K562 (cell line): ENCODE data around the gene LMNA. TPM values are rescaled to one million over a fixed set of nuclear protein-coding genes. Genes with fewer than 3 reads are reported as not detected.

Source experiments
- ATAC-seq: fragments of 200-7000 bp; cut with Tn5 transposase; 3 replicates; pipeline ENCODE4 v1.9.1; 2020; ENCODE audit warnings: moderate library complexity
- BruUV-seq: library from RNA; stranded (reverse); fragments of 400-500 nt; replicated peaks from 2 replicates; lab custom pipeline; 2021; lab: Mats Ljungman, UMichigan
- CTCF ChIA-PET: fragments of 300-600 bp; formaldehyde crosslinking; extraction: SDS; loops from one replicate; lab custom pipeline; 2021; ENCODE audit warnings: low intra/inter-chr PET ratio; lab: Yijun Ruan, JAX
- POLR2A ChIA-PET: fragments of 300-600, 350-650 bp; sonication (Branson Sonifier 250); formaldehyde crosslinking; extraction: SDS; loops from one replicate; lab custom pipeline; 2021; ENCODE audit warnings: antibody characterized with exemption, inconsistent platforms; lab: Yijun Ruan, JAX
- DNase-seq, 4 experiments: peaks; one replicate each; pipeline versions ENCODE4 v3.0.0 to v3.0.0-alpha.2; 2011 to 2018; ENCODE audit warnings: low spot score in 3 of 4, mixed read lengths in 3 of 4; ENCODE audit errors: extremely low read depth in 1 of 4
- FAIRE-seq: peaks from 2 replicates; lab custom pipeline; 2011; peaks lifted over from hg19 to GRCh38; lab: Jason Lieb, UNC
- H2AFZ ChIP-seq: 2 replicates; pipeline ENCODE4 v1.6.0; 2011; ENCODE audit warnings: low read depth, low read length, control low read depth, inconsistent platforms
- H3K27ac ChIP-seq: fragments of 200-600 bp; 3 replicates; pipeline ENCODE4 v1.8.0; 2011; ENCODE audit warnings: low read depth, mild to moderate bottlenecking, control low read depth, inconsistent platforms, low read length, moderate library complexity, mixed read lengths; ENCODE audit errors: extremely low read depth
- H3K27me3 ChIP-seq, 2 experiments: fragments of 300-600 bp in 1 of 2; 2 replicates in 1 of 2; 3 replicates in 1 of 2; pipeline versions ENCODE4 v1.6.0 to v1.8.0; 2011; ENCODE audit warnings: inconsistent platforms in 2 of 2, low read length in 2 of 2, mild to moderate bottlenecking in 1 of 2, mixed read lengths in 1 of 2, moderate library complexity in 1 of 2; ENCODE audit not compliant: control insufficient read depth in 2 of 2, insufficient read depth in 2 of 2
- H3K36me3 ChIP-seq: fragments of 300-600 bp; 3 replicates; pipeline ENCODE4 v1.8.0; 2011; ENCODE audit warnings: mild to moderate bottlenecking, low read length, inconsistent platforms; ENCODE audit not compliant: control insufficient read depth, insufficient read depth
- H3K4me1 ChIP-seq, 2 experiments: fragments of 200-600 bp in 1 of 2; replicated peaks in 1 of 2; 2 replicates in 1 of 2; 3 replicates in 1 of 2; pipeline versions ENCODE4 v1.5.1 to v1.8.0; 2011; ENCODE audit warnings: inconsistent platforms in 2 of 2, low read length in 2 of 2, mild to moderate bottlenecking in 1 of 2, mixed read lengths in 1 of 2, moderate library complexity in 1 of 2; ENCODE audit not compliant: control insufficient read depth in 2 of 2, insufficient read depth in 2 of 2
- H3K4me2 ChIP-seq: 2 replicates; pipeline ENCODE4 v1.6.1; 2011; ENCODE audit warnings: low read length, control low read depth, inconsistent platforms, mixed read lengths; ENCODE audit not compliant: insufficient read depth
- H3K4me3 ChIP-seq: fragments of 200-600 bp; sonication (generic), shearing (Covaris generic); 2 replicates; pipeline ENCODE4 v1.5.1; 2016; ENCODE audit warnings: control low read depth, inconsistent platforms
- H3K79me2 ChIP-seq: fragments of 200-600 bp; 3 replicates; pipeline ENCODE4 v1.8.0; 2011; ENCODE audit warnings: low read length, inconsistent platforms; ENCODE audit not compliant: control insufficient read depth, insufficient read depth
- H3K9ac ChIP-seq, 2 experiments: 2 replicates each; pipeline versions ENCODE4 v1.6.0 to v1.6.1; 2011; ENCODE audit warnings: low read depth in 2 of 2, low read length in 2 of 2, control low read depth in 1 of 2, inconsistent platforms in 1 of 2, mild to moderate bottlenecking in 1 of 2, mixed read lengths in 1 of 2; ENCODE audit not compliant: insufficient read depth in 1 of 2
- H3K9me1 ChIP-seq: one replicate; pipeline ENCODE4 v1.6.0; 2011; ENCODE audit warnings: inconsistent platforms, mild to moderate bottlenecking, low read length, moderate library complexity; ENCODE audit not compliant: control insufficient read depth, insufficient read depth
- H3K9me3 ChIP-seq: replicated peaks from 2 replicates; pipeline ENCODE4 v1.5.1; 2011; ENCODE audit warnings: low read depth, low read length, inconsistent platforms; ENCODE audit not compliant: control insufficient read depth, insufficient read depth
- H4K20me1 ChIP-seq: replicated peaks from 2 replicates; pipeline ENCODE4 v1.6.1; 2011; ENCODE audit warnings: low read length, inconsistent platforms, mixed read lengths; ENCODE audit not compliant: control insufficient read depth, insufficient read depth
- ATF7 ChIP-seq: fragments of 450-650 bp; IDR thresholded peaks from 2 replicates; pipeline ENCODE4 v1.7.1; 2014; ENCODE audit warnings: mild to moderate bottlenecking, moderate library complexity
- COPS2 ChIP-seq: fragments of 450-650 bp; conservative IDR thresholded peaks from 2 replicates; pipeline ENCODE4 v1.6.1; 2016; ENCODE audit warnings: mild to moderate bottlenecking, moderate library complexity
- ETS1 ChIP-seq: conservative IDR thresholded peaks from 2 replicates; pipeline ENCODE4 v1.6.1; 2011; ENCODE audit warnings: low read depth, mild to moderate bottlenecking, low read length; ENCODE audit not compliant: control insufficient read depth
- HDGF ChIP-seq: fragments of 450-650 bp; IDR thresholded peaks from 2 replicates; pipeline ENCODE4 v1.6.1; 2016
- HOXB6 ChIP-seq: fragments of 250-450 bp; sonication (Bioruptor Pico); IDR thresholded peaks from 2 replicates; pipeline ENCODE4 v1.5.1; 2022; ENCODE audit warnings: mild to moderate bottlenecking, borderline replicate concordance
- KAT2B ChIP-seq: IDR thresholded peaks from one replicate; pipeline ENCODE4 v1.6.1; 2012; ENCODE audit warnings: low read depth, mild to moderate bottlenecking, control low read depth, inconsistent platforms, low read length, moderate library complexity
- MCM7 ChIP-seq, 2 experiments: fragments of 450-650 bp; IDR thresholded peaks; 2 replicates each; pipeline ENCODE4 v1.6.1; 2016 to 2018
- MEIS2 ChIP-seq: fragments of 450-650 bp; IDR thresholded peaks from 2 replicates; pipeline ENCODE4 v1.6.1; 2014; ENCODE audit warnings: mild to moderate bottlenecking; ENCODE audit not compliant: partially characterized antibody
- RFX5 ChIP-seq: IDR thresholded peaks from 2 replicates; pipeline ENCODE4 v1.6.1; 2011; ENCODE audit warnings: low read depth, mild to moderate bottlenecking, improper control_type of control experiment, low read length
- SMC3 ChIP-seq: conservative IDR thresholded peaks from 2 replicates; pipeline ENCODE4 v1.6.1; 2011; ENCODE audit warnings: low read depth, low read length, improper control_type of control experiment; ENCODE audit not compliant: insufficient read depth
- SPI1 ChIP-seq: IDR thresholded peaks from 2 replicates; pipeline ENCODE4 v1.6.1; 2011; ENCODE audit warnings: low read depth, low read length, control low read depth, borderline replicate concordance
- TSHZ1 ChIP-seq: fragments of 250-450 bp; sonication (Bioruptor Pico); IDR thresholded peaks from 2 replicates; pipeline ENCODE4 v1.4.0; 2020; ENCODE audit warnings: mild to moderate bottlenecking, moderate library complexity
- ZNF398 ChIP-seq: fragments of 250-450 bp; sonication (Bioruptor Pico); IDR thresholded peaks from 2 replicates; pipeline ENCODE4 v1.8.0; 2021; ENCODE audit warnings: moderate library complexity, mild to moderate bottlenecking, inconsistent platforms
- WGBS: fragments of 100-300 bp; shearing (Covaris generic); methylation state at CpG from one replicate; pipeline ENCODE4 v1.1.6; 2016; ENCODE audit warnings: low coverage, mixed read lengths; ENCODE audit not compliant: insufficient coverage; ENCODE audit errors: missing lambda C conversion rate; 5-methylcytosine and 5-hydroxymethylcytosine counted together
- in situ Hi-C: fragments of 300-500 bp; cut with MboI; formaldehyde crosslinking; loops from 4 replicates; pipeline ENCODE4 v1.15.0; 2018; ENCODE audit warnings: inconsistent platforms, mixed read lengths
- intact Hi-C: fragments of 100-400 bp; cut with micrococcal nuclease; formaldehyde crosslinking; loops from 2 replicates; pipeline ENCODE4 v1.14.2; 2022
- polyA plus RNA-seq, 8 experiments: library from polyadenylated mRNA; depleted of rRNA in 4 of 8; stranded (reverse) in 5 of 8; unstranded in 3 of 8; fragments of >200 nt; fragmentation: Nextera tagmentation in 2 of 8; fragmentation: Illumina TruSeq in 1 of 8; extraction: Ambion mirVana in 2 of 8; extraction: Trizol in 1 of 8; gene quantifications; 2 replicates each; pipeline versions ENCODE4 v1.2.1 to v1.2.3, GENCODE V29; 2011 to 2014; ENCODE audit warnings: inconsistent platforms in 1 of 8, missing spikeins in 1 of 8
- total RNA-seq, 7 experiments: library from RNA; depleted of rRNA in 6 of 7; stranded (reverse); fragments of >200 nt in 6 of 7; fragmentation: Illumina TruSeq in 2 of 7; extraction: Trizol in 2 of 7; gene quantifications; 2 replicates each; pipeline versions ENCODE4 v1.2.1 to v1.2.3, GENCODE V29; 2011 to 2021; ENCODE audit warnings: low replicate concordance in 1 of 7

The LMNA gene
- total and polyA plus RNA-seq, 9 of the 15 experiments (the other 6 are each of a cell fraction or from before 2014, with no cell fraction given), result 1.00 to 347 (median 88.2) TPM

DNA sequence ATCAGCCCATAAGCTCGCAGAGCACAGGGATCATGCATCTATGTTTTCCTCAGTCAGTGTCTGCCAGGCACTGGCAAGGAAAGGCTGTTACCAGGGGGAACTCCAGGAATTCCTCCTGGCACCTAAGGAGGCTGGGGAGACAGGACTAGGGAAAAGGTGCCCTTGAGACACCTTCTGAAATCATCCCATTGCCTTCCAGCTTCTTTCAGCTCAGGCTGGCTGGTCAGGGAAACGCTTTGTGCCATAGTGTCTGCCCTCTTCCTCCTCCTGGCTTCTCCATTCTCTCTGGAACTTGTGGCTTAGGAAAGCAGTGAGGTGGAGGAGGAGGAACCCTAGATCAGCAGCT, 13.8 kb downstream of the LMNA start (continued):
- TF ChIP-seq ZNF398 (CRISPR knock-in tag), result no peak
- TF ChIP-seq HDGF, result no peak

GRCh38 chr1:156128654-156129597, 14.4 kb downstream of the LMNA start:
- peak overlapping the region; percentile 18; the same call in 2 of the 3 replicates for H3K27ac ChIP-seq
- ChIA-PET CTCF (interaction anchor here (0.6 to 5.0 kb wide), 3 partner anchors 32 to 151 kb away, joined by 3 to 71 read pairs (median 51); no protein-coding TSS in a partner anchor), POLR2A (interaction anchor here (0.6 to 6.5 kb wide), 15 partner anchors 8 to 235 kb away, joined by 3 to 76 read pairs (median 3); partner anchors contain the start of genes LMNA and PMF1)
- BruUV-seq, result no TSS peak
- peaks cover 68% of the 10 kb centered on the region for H3K79me2 ChIP-seq
- peaks cover 10% of the 10 kb centered on the region for H3K9me1 ChIP-seq
- H2AFZ ChIP-seq, result no peak overlapping the region
- peak overlapping the region; percentile 28 to 87; a peak in 3 of 4 replicates for H3K9ac ChIP-seq
- in situ Hi-C loops (no loop called here), intact Hi-C loops (loop anchor here (10.0 kb wide), 1 partner anchor 194 kb away; the partner anchor contains the start of gene KHDC4)
- no peaks in the 10 kb centered on the region for H3K9me3 ChIP-seq
- ATAC-seq (peak; percentile 2; the same call in 1 of the 3 replicates), DNase-seq (no peak), FAIRE-seq (no peak)
- 48% methylated on average over 8 of the region's 8 CpGs for WGBS
- peaks cover 64% of the 10 kb centered on the region; the same call in 2 of the 3 replicates for H3K36me3 ChIP-seq
- H3K4me3 ChIP-seq, result no peak overlapping the region
- H3K4me2 ChIP-seq, result no peak overlapping the region
- no peaks in the 10 kb centered on the region for H3K27me3 ChIP-seq
- H3K4me1 ChIP-seq, result peaks cover 60 to 64% of the 10 kb centered on the region in 2 experiments
- H4K20me1 ChIP-seq, result peaks cover 33% of the 10 kb centered on the region
- TF ChIP-seq SPI1 (no peak), ATF7 (no peak), SMC3 (no peak), MCM7 (IDR thresholded peaks at IDR 0.05) (no peak), MEIS2 (no peak), TSHZ1 (no peak), ETS1 (no peak), KAT2B (no peak), COPS2 (no peak), RFX5 (no peak), HOXB6 (CRISPR knock-in tag) (no peak)
